Stimulated activated CD4-positive, alpha-beta T cell treated with anti-CD3 and anti-CD28 coated beads, Interleukin-2, amount 100 ng/mL, for 24 hours (primary cell): ENCODE data around the gene ZNF474.
"Not testable (repeated sequence)": the region's sequence is repeated elsewhere in the genome, so short reads cannot be mapped to it uniquely, and the experiment has no call there.

Experiments used
- DNase-seq, 2 donors: peaks; one replicate each; pipeline ENCODE4 v3.0.0-alpha.2; 2020

The ZNF474 gene

GRCh38 chr5:122129306-122129705 is at the start of gene ZNF474:
TSS of gene ZNF474 (plus strand) at chr5:122129546. CDS start at chr5:122151991, 22,445 bp downstream.
- no peak for DNase-seq

GRCh38 chr5:122081541-122081940 is 47.8 kb upstream of the ZNF474 start:
- no peak for DNase-seq

- DNase-seq = no peak
Observed at GRCh38 chr5:122083535-122083934, 45.8 kb upstream of the ZNF474 start.

- DNase-seq = no peak
Observed at GRCh38 chr5:122085041-122085440, 44.3 kb upstream of the ZNF474 start.

GRCh38 chr5:122089096-122090013 is 40.0 kb upstream of the ZNF474 start:
- no peak for DNase-seq

GRCh38 chr5:122091936-122092600 is 37.3 kb upstream of the ZNF474 start:
- DNase-seq = no peak

- no peak for DNase-seq
Observed at GRCh38 chr5:122093415-122094180, 35.7 kb upstream of the ZNF474 start.

- DNase-seq = not testable (repeated sequence)
Observed at GRCh38 chr5:122094251-122094650, 35.1 kb upstream of the ZNF474 start.

GRCh38 chr5:122095158-122095557 is 34.2 kb upstream of the ZNF474 start:
- no peak for DNase-seq

GRCh38 chr5:122097391-122097790 is 32.0 kb upstream of the ZNF474 start:
- no peak for DNase-seq

GRCh38 chr5:122099060-122099790 is 30.1 kb upstream of the ZNF474 start:
- no peak for DNase-seq

GRCh38 chr5:122101636-122102285 is 27.6 kb upstream of the ZNF474 start:
- DNase-seq = no peak

- DNase-seq = no peak
Observed at GRCh38 chr5:122102825-122103224, 26.5 kb upstream of the ZNF474 start.

- DNase-seq = no peak
Observed at GRCh38 chr5:122105909-122106308, 23.4 kb upstream of the ZNF474 start.

- DNase-seq = no peak
Observed at GRCh38 chr5:122107016-122107415, 22.3 kb upstream of the ZNF474 start.

GRCh38 chr5:122110987-122111386 is 18.4 kb upstream of the ZNF474 start:
- DNase-seq = no peak

- no peak for DNase-seq
Observed at GRCh38 chr5:122111460-122111859, 17.9 kb upstream of the ZNF474 start.

GRCh38 chr5:122112063-122112462 is 17.3 kb upstream of the ZNF474 start:
- no peak for DNase-seq

GRCh38 chr5:122112733-122113558 is 16.4 kb upstream of the ZNF474 start:
- no peak for DNase-seq

- no peak for DNase-seq
Observed at GRCh38 chr5:122114501-122114900, 14.8 kb upstream of the ZNF474 start.

GRCh38 chr5:122118356-122118948 is 10.9 kb upstream of the ZNF474 start:
- no peak for DNase-seq
